VCaP (cell line): Measurements from ENCODE around the gene ATP10A.

Experiments used
- H3K27ac ChIP-seq: fragments of 450-650 bp; 2 replicates; pipeline ENCODE4 v1.5.1; 2017
- TF ChIP-seq, protein P1 (sequence below): fragments of 450-650 bp; conservative IDR thresholded peaks from 2 replicates; pipeline ENCODE4 v1.5.1; 2017; ENCODE audit warnings: mild to moderate bottlenecking, moderate library complexity

ATP10A gene

DNA sequence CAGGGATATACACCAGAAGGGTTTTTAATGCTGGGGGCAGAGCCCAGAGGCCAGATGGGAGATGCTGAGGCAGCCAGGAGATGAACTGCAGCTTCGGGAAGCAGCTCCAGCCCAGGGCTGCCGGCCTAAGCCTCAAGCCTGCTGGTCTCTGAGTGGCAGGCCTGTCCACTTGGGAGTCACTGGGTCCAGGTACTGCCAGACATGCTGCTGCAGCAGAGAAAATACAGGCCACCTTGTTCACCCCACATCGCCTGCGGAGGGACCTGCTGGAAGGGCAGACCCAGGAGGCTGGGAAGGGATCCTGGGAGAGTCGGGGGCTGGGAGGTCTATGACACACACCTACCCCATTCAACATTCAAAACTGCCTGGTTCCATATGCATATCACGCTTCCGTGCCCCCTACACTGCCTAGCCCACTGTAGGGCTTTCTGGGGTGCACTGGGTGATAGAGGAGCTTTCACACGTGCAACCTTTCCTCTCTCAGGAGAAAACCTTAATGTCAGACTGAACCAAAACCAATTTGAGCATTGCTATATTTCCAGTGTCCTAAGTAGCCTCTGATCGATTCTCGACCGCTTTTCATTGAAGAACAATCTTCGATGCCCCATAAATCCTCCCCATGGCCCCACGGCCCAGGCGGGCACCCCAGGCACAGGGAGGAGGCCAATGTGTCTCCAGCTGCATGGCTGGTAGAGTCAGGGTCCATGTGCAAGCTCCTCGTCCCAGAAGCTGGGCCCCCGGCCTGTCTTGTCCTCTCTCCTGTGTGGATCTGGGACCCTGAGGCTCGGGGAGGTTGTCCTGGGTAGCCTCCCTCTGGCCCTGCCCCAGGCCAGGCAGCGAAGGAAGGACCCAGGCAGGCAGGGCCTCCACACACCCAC lies 147.4 kb downstream of the ATP10A start:
- no peak overlapping the region for H3K27ac ChIP-seq
- TF ChIP-seq, protein P1, sequence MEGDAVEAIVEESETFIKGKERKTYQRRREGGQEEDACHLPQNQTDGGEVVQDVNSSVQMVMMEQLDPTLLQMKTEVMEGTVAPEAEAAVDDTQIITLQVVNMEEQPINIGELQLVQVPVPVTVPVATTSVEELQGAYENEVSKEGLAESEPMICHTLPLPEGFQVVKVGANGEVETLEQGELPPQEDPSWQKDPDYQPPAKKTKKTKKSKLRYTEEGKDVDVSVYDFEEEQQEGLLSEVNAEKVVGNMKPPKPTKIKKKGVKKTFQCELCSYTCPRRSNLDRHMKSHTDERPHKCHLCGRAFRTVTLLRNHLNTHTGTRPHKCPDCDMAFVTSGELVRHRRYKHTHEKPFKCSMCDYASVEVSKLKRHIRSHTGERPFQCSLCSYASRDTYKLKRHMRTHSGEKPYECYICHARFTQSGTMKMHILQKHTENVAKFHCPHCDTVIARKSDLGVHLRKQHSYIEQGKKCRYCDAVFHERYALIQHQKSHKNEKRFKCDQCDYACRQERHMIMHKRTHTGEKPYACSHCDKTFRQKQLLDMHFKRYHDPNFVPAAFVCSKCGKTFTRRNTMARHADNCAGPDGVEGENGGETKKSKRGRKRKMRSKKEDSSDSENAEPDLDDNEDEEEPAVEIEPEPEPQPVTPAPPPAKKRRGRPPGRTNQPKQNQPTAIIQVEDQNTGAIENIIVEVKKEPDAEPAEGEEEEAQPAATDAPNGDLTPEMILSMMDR = no peak

DNA sequence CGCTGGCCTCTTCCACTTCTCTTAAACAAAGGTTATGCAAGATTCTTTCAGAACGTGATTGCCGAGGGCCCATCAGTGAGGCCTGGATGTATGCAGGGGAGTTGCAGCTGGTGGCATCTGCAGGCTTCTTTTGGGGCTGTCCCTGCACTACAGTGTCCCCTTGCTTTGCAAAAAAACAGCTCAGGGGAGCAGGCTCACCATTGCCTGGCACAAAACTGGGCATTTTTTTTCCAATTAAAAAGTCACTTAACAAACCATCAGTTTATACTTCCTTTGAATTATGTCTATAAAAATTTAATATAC lies 148.6 kb downstream of the ATP10A start:
- no peak overlapping the region for H3K27ac ChIP-seq
- TF ChIP-seq, protein P1 = no peak

DNA sequence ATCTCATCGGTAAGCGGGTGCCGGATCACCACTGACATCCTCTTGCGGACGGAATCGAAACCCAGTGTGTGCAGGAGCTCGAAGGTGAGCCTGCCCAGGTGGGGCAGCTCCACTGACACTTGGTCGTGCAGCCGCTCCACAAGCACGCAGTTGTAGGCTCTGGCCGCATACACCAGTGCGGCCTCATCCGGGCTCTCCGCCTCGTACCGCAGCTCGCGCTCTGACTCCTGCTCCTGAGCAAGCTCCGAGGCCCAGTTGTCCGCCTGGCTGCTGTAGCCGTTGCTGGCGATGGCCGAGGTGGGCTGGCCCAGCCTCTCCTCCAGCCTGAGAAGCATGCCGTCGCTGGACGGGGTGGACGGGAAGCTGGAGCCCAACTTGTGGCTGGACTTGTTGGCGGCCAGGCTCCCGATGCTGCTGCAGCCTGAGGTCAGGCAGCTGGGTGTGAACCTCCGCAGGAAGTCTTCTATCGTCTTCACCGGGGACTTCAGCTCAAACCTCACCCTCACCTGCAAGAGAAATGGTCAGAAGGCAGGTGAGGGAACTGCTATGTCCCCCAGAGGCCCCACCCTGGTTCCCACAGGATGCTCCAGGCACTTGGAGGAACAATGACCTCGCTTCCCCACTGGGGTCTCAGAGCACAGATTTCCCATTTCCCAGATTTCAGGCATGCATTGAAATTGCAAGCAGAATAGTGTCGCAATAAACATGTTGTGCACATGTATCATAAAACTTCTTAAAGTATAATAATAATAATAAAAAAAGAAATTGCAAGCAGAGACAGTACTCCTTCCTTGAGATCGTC lies 149.2 kb downstream of the ATP10A start:
- TF ChIP-seq, protein P1 = no peak
- no peak overlapping the region for H3K27ac ChIP-seq

DNA sequence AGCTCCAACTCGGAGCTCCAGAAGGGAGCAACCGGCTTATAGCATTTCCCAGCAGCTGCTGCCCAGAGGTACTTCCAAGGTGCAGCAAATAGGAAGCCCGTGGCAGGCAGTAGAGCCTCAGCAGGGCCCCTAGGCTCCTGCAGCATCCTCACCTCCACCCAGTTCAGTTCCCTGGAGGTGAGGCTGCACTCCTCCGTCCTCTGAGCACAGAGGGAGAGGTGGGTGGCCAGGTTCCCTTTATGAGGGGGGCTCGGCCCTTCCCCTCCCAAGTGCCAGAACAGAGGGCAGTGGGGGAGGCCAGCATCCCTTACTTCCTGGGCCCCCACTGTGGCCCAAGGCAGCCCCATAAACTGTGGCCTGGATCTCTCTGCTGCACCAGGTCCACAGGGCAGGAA lies 150.2 kb downstream of the ATP10A start:
- TF ChIP-seq, protein P1 = no peak
- no peak overlapping the region for H3K27ac ChIP-seq

DNA sequence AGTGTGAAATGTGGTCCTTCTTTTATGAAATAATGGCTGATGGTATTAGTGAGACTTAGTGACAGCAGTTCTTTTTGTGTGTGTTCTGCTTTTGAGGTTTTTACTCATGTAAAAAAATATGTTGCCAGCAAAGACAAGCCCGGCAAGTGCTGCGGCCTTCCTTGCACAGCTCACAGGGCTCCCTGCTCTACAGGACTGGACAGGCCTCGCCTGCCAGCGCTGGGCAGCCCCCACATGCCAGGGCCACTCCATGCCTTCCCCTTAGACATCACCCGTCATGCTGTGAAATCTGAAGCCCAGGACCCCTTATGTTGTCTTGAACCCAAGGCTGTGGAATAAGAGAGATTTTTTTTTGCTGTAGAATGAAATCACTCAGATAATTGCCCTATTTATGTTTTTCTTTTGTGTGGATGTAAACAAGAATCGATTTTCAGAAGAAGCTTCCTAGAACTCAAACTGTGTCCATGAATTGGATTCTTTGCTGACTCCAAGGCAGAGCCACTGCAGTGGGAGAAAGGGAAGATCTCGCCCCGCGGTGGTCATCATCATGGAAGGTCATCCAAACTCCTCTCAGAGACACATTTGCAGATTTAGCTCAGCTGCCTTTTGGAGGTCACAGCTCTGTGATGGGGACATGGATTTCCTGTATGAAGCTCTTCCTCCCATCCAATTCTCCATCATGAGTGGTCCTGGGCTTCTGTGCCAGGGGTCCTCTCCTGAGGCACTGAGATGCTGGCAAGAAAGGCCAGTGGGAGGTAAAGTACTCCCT lies 150.8 kb downstream of the ATP10A start:
- no peak overlapping the region for H3K27ac ChIP-seq
- TF ChIP-seq, protein P1 = no peak

DNA sequence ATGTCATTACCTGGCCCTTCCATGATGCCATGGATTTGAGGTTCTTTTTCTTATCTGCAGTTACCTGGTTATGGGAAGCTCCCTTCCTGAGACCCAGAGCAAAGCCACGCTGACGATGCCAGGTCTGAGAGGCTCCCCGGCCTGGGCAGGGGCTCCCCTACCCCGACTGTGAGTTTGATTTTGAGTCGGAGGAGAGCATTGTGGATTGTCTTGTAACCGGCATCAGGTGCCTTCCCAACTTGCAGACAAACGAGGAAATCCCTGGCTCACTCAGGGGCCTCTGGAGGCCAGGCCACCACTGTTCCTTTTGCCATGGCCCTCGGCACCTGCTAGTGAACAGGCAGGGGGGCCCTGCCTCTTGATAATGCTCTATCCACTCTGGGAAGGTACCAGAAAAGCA lies 151.4 kb downstream of the ATP10A start:
- TF ChIP-seq, protein P1 = no peak
- H3K27ac ChIP-seq = no peak overlapping the region

DNA sequence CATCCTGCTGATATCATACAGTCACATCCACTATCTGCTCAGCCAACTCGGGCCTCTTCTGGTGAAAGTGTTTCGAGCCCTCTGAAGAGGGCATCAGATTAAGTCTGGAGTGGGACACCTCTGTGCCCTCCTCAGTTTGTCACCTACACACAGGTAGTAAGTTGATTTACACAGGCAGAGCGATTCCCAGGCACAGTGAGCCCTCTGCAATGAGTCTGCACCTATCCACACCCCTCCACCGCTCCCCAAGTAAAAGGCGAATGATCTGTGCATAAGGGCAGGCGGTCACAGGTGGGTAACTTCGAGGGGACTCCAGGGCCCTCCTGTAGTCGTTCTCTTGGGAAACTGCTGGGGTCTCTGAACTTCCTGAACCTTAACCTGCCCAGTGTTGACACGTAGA lies 152.0 kb downstream of the ATP10A start:
- H3K27ac ChIP-seq = no peak overlapping the region
- TF ChIP-seq, protein P1 = no peak
